Endodermal cell (in vitro differentiated cells): Measurements from ENCODE around the gene CAV1. TPM values are rescaled to one million over a fixed set of nuclear protein-coding genes. Genes with fewer than 3 reads are reported as not detected.

Source experiments
- DNase-seq: peaks from one replicate; pipeline ENCODE4 v3.0.0-alpha.2; 2017
- H3K27ac ChIP-seq: 2 replicates; pipeline ENCODE4 v1.5.1; 2013; ENCODE audit warnings: mild to moderate bottlenecking, low read depth, low read length, moderate library complexity
- H3K27me3 ChIP-seq: 2 replicates; pipeline ENCODE4 v1.6.1; 2013; ENCODE audit warnings: mild to moderate bottlenecking, low read length, moderate library complexity; ENCODE audit not compliant: insufficient read depth, control insufficient read depth, poor library complexity, severe bottlenecking
- H3K36me3 ChIP-seq: 2 replicates; pipeline ENCODE4 v1.7.0; 2013; ENCODE audit warnings: mild to moderate bottlenecking, low read length, moderate library complexity; ENCODE audit not compliant: control insufficient read depth, insufficient read depth
- H3K4me1 ChIP-seq: one replicate; pipeline ENCODE4 v1.7.0; 2013; ENCODE audit warnings: low read length; ENCODE audit not compliant: control insufficient read depth, insufficient read depth
- H3K4me3 ChIP-seq: 2 replicates; pipeline ENCODE4 v1.5.1; 2013; ENCODE audit warnings: mild to moderate bottlenecking, low read length, moderate library complexity
- H3K9ac ChIP-seq: 2 replicates; pipeline ENCODE4 v1.6.1; 2013; ENCODE audit warnings: mild to moderate bottlenecking, low read length, moderate library complexity; ENCODE audit not compliant: poor library complexity, severe bottlenecking; ENCODE audit errors: extremely low read depth
- H3K9me3 ChIP-seq: 2 replicates; pipeline ENCODE4 v1.6.1; 2013; ENCODE audit warnings: mild to moderate bottlenecking, low read length, moderate library complexity; ENCODE audit not compliant: control insufficient read depth
- H3K27ac Mint-ChIP-seq: 2 replicates; pipeline ENCODE4 v1.8.0; 2020; ENCODE audit warnings: mixed read lengths
- H3K27me3 Mint-ChIP-seq: 2 replicates; pipeline ENCODE4 v1.8.0; 2021; ENCODE audit warnings: mild to moderate bottlenecking, mixed read lengths; ENCODE audit not compliant: insufficient read depth
- H3K36me3 Mint-ChIP-seq: 2 replicates; pipeline ENCODE4 v1.8.0; 2020; ENCODE audit warnings: low read depth, mixed read lengths
- H3K4me1 Mint-ChIP-seq: 2 replicates; pipeline ENCODE4 v1.8.0; 2020; ENCODE audit warnings: mixed read lengths
- H3K4me3 Mint-ChIP-seq: 2 replicates; pipeline ENCODE4 v1.8.0; 2020; ENCODE audit warnings: mild to moderate bottlenecking, moderate library complexity, mixed read lengths
- H3K9me3 Mint-ChIP-seq: 2 replicates; pipeline ENCODE4 v1.8.0; 2020; ENCODE audit warnings: mild to moderate bottlenecking, mixed read lengths
- CTCF ChIP-seq: fragments of 200-600 bp; sonication (generic); conservative IDR thresholded peaks from 2 replicates; pipeline ENCODE4 v1.5.0; 2021; ENCODE audit warnings: antibody characterized with exemption, mild to moderate bottlenecking
- WGBS, 2 experiments: methylation state at CpG; one replicate each; pipeline versions ENCODE4 v1.1.5 to v1.1.7; 2013; ENCODE audit warnings: missing lambda C conversion rate in 2 of 2, mixed read lengths in 1 of 2; ENCODE audit not compliant: insufficient coverage in 1 of 2, insufficient read length in 1 of 2; 5-methylcytosine and 5-hydroxymethylcytosine counted together
- total RNA-seq, 2 donors: library from RNA; stranded (reverse); fragmentation: NEBNext Ultra II Directional in 1 of 2; extraction: Animal tissue kit (Norgen Biotek cat#: 25700) in 1 of 2; gene quantifications; 2 replicates in 1 of 2; 3 replicates in 1 of 2; pipeline ENCODE4 v1.2.1, GENCODE V29; 2021

CAV1 gene
- total RNA-seq, 2 donors from 2014 or later = 4.9 to 8.8 TPM

GRCh38 chr7:116588641-116589594 lies 64.1 kb downstream of the CAV1 start:
- Mint-ChIP-seq H3K4me1 (peaks cover 9% of the 10 kb centered on the region), H3K36me3 (no peaks in the 10 kb centered on the region), H3K4me3 (no peak overlapping the region), H3K27ac (no peak overlapping the region), H3K27me3 (no peaks in the 10 kb centered on the region), H3K9me3 (no peaks in the 10 kb centered on the region)
- Histone ChIP-seq H3K27me3 (no peaks in the 10 kb centered on the region), H3K4me1 (no peaks in the 10 kb centered on the region), H3K27ac (no peak overlapping the region), H3K9me3 (no peaks in the 10 kb centered on the region), H3K4me3 (no peak overlapping the region), H3K9ac (no peak overlapping the region), H3K36me3 (no peaks in the 10 kb centered on the region)
- 36 to 60% methylated on average over 1 to 4 of the region's 4 CpGs for WGBS, 2 experiments
- DNase-seq = no peak
- peak; percentile 86 for TF ChIP-seq CTCF

GRCh38 chr7:116591202-116592040 lies 66.6 kb downstream of the CAV1 start:
- Histone ChIP-seq H3K9ac (no peak overlapping the region), H3K4me3 (no peak overlapping the region), H3K27ac (no peak overlapping the region), H3K36me3 (no peaks in the 10 kb centered on the region), H3K9me3 (no peaks in the 10 kb centered on the region), H3K4me1 (no peaks in the 10 kb centered on the region), H3K27me3 (no peaks in the 10 kb centered on the region)
- no peak for DNase-seq
- peak; percentile 76 for TF ChIP-seq CTCF
- Mint-ChIP-seq H3K27ac (no peak overlapping the region), H3K9me3 (no peaks in the 10 kb centered on the region), H3K27me3 (no peaks in the 10 kb centered on the region), H3K4me3 (no peak overlapping the region), H3K36me3 (no peaks in the 10 kb centered on the region), H3K4me1 (peaks cover 9% of the 10 kb centered on the region)
- 69 to 79% methylated on average over 3 to 9 of the region's 9 CpGs for WGBS, 2 experiments

DNA sequence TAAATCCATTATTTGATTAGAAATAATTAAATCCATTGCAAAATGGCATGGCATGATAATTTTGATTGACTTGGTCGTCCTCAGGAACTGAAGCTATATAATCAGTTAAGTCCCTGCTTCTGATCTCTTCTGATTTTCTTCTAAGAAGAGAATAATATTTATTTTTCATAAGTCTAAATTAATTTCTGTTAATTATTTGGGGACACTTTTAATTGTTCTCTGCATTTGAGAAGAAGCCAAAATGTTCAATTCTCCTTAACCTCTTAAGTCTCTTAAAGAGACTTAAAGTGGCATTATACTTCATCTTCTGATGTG lies 67.2 kb downstream of the CAV1 start:
- DNase-seq = no peak
- H3K27ac ChIP-seq = no peak overlapping the region
- H3K27me3 ChIP-seq = no peaks in the 10 kb centered on the region
- no peaks in the 10 kb centered on the region for H3K36me3 ChIP-seq
- no peak overlapping the region for H3K4me3 ChIP-seq
- 70% methylated on average over 1 of the region's 1 CpG; no CpG with 5 or more reads in 1 of the 2 experiments for WGBS, 2 experiments
- no peaks in the 10 kb centered on the region for H3K9me3 ChIP-seq
- Mint-ChIP-seq H3K4me1 (peaks cover 9% of the 10 kb centered on the region), H3K4me3 (no peak overlapping the region), H3K36me3 (no peaks in the 10 kb centered on the region), H3K9me3 (no peaks in the 10 kb centered on the region), H3K27ac (no peak overlapping the region), H3K27me3 (no peaks in the 10 kb centered on the region)
- peak; percentile 17 for TF ChIP-seq CTCF
- no peak overlapping the region for H3K9ac ChIP-seq
- no peaks in the 10 kb centered on the region for H3K4me1 ChIP-seq
